Measurements from ENCODE around the gene AK5. TPM values are rescaled to one million over a fixed set of nuclear protein-coding genes. Genes with fewer than 3 reads are reported as not detected.

Gene AK5
- total and polyA plus RNA-seq, 2 donors (not counting 1 experiment from before 2014, with no cell fraction given) = 0.18 TPM; not detected in 1

GRCh38 chr1:77282866-77283539 lies 1.2 kb downstream of the AK5 start:
- Histone ChIP-seq H3K9me3 (ENCODE audit: control extremely low read depth in 1 of 3, control insufficient read depth in 2 of 3, insufficient read depth in 1 of 3, low read length in 2 of 3) (peaks cover 0 to 7% (median 0%) of the 10 kb centered on the region in 3 donors), H3K4me1 (ENCODE audit: control insufficient read depth in 2 of 2, insufficient read depth in 2 of 2, low read length in 2 of 2) (peaks cover 33 to 42% of the 10 kb centered on the region in 2 donors), H3K4me3 (ENCODE audit: control extremely low read depth in 1 of 5, extremely low read depth in 1 of 5, insufficient read depth in 1 of 5, low read depth in 2 of 5, low read length in 4 of 5) (peak overlapping the region; percentile 2 to 53 (median 41)), H3K27me3 (replicated peaks in 1 of 4; ENCODE audit: control extremely low read depth in 1 of 4, control insufficient read depth in 3 of 4, insufficient read depth in 4 of 4, low read length in 3 of 4) (peaks cover 1 to 61% (median 43%) of the 10 kb centered on the region in 4 experiments), H2AFZ (ENCODE audit: insufficient read depth, low read depth, low read length, poor library complexity, severe bottlenecking) (peak overlapping the region; percentile 52), H3K36me3 (replicated peaks in 1 of 2; ENCODE audit: control extremely low read depth in 1 of 2, control insufficient read depth in 1 of 2, extremely low read depth in 1 of 2, insufficient read depth in 2 of 2, low read length in 1 of 2) (no peaks in the 10 kb centered on the region), H3K27ac (ENCODE audit: low read length in 2 of 2) (no peak overlapping the region), H3K9ac (ENCODE audit: low read length) (peak overlapping the region; percentile 48), H4K20me1 (ENCODE audit: control insufficient read depth, insufficient read depth, low read length, poor library complexity, severe bottlenecking) (no peaks in the 10 kb centered on the region), H3K4me2 (replicated peaks; ENCODE audit: low read depth, low read length, poor library complexity, severe bottlenecking) (peak overlapping the region; percentile 83), H3K79me2 (ENCODE audit: control insufficient read depth, insufficient read depth, low read length) (no peaks in the 10 kb centered on the region)
- peak overlapping the region; percentile 61 for H3K4me3 Mint-ChIP-seq
- TF ChIP-seq EZH2 (IDR thresholded peaks at IDR 0.05; ENCODE audit: borderline replicate concordance, insufficient read depth, low read depth, low read length, poor library complexity, severe bottlenecking) = no peak
- TF ChIP-seq CTCF (IDR thresholded peaks at IDR 0.05) = no peak
- no peak overlapping the region for H3K27ac Mint-ChIP-seq
- intact Hi-C loops (cut with micrococcal nuclease) = no loop called here
- ChIA-PET POLR2A (no interaction called here), CTCF (no interaction called here)
- WGBS (ENCODE audit: insufficient coverage) = 1% methylated on average over 15 of the region's 22 CpGs
- H3K4me1 Mint-ChIP-seq = peaks cover 34% of the 10 kb centered on the region
- DNase-seq (peak; percentile 8), ATAC-seq (ENCODE audit: low read depth) (no peak)
- H3K27me3 Mint-ChIP-seq = peaks cover 69% of the 10 kb centered on the region
- H3K9me3 Mint-ChIP-seq (ENCODE audit: insufficient read depth) = no peaks in the 10 kb centered on the region

GRCh38 chr1:77283701-77284425 lies 2.0 kb downstream of the AK5 start:
- DNase-seq = no peak
- TF ChIP-seq EZH2 (IDR thresholded peaks at IDR 0.05; ENCODE audit: borderline replicate concordance, insufficient read depth, low read depth, low read length, poor library complexity, severe bottlenecking) (no peak), CTCF (IDR thresholded peaks at IDR 0.05) (no peak)
- ChIA-PET CTCF (interaction anchor here (1.0 kb wide), 1 partner anchor 138 kb away, joined by 3 read pairs; no protein-coding TSS in a partner anchor), POLR2A (no interaction called here)
- peaks cover 1 to 56% (median 41%) of the 10 kb centered on the region in 4 experiments for H3K27me3 ChIP-seq (replicated peaks in 1 of 4; ENCODE audit: control extremely low read depth in 1 of 4, control insufficient read depth in 3 of 4, insufficient read depth in 4 of 4, low read length in 3 of 4)
- no peaks in the 10 kb centered on the region for H4K20me1 ChIP-seq (ENCODE audit: control insufficient read depth, insufficient read depth, low read length, poor library complexity, severe bottlenecking)
- H3K79me2 ChIP-seq (ENCODE audit: control insufficient read depth, insufficient read depth, low read length) = no peaks in the 10 kb centered on the region
- Mint-ChIP-seq H3K27me3 (peaks cover 68% of the 10 kb centered on the region), H3K4me1 (peaks cover 34% of the 10 kb centered on the region), H3K4me3 (peak overlapping the region; percentile 40), H3K27ac (no peak overlapping the region), H3K9me3 (ENCODE audit: insufficient read depth) (no peaks in the 10 kb centered on the region)
- H3K4me3 ChIP-seq (ENCODE audit: control extremely low read depth in 1 of 5, extremely low read depth in 1 of 5, insufficient read depth in 1 of 5, low read depth in 2 of 5, low read length in 4 of 5) = no peak overlapping the region
- no CpG with 5 or more reads among the region's 6 CpGs for WGBS (ENCODE audit: insufficient coverage)
- H3K9me3 ChIP-seq (ENCODE audit: control extremely low read depth in 1 of 3, control insufficient read depth in 2 of 3, insufficient read depth in 1 of 3, low read length in 2 of 3) = peaks cover 0 to 7% (median 0%) of the 10 kb centered on the region in 3 donors
- no peak for ATAC-seq (ENCODE audit: low read depth)
- no peak overlapping the region for H3K9ac ChIP-seq (ENCODE audit: low read length)
- H3K27ac ChIP-seq (ENCODE audit: low read length in 2 of 2) = no peak overlapping the region
- no peak overlapping the region for H3K4me2 ChIP-seq (replicated peaks; ENCODE audit: low read depth, low read length, poor library complexity, severe bottlenecking)
- intact Hi-C loops (cut with micrococcal nuclease) = no loop called here
- no peaks in the 10 kb centered on the region for H3K36me3 ChIP-seq (replicated peaks in 1 of 2; ENCODE audit: control extremely low read depth in 1 of 2, control insufficient read depth in 1 of 2, extremely low read depth in 1 of 2, insufficient read depth in 2 of 2, low read length in 1 of 2)
- peaks cover 33 to 42% of the 10 kb centered on the region in 2 donors for H3K4me1 ChIP-seq (ENCODE audit: control insufficient read depth in 2 of 2, insufficient read depth in 2 of 2, low read length in 2 of 2)
- no peak overlapping the region for H2AFZ ChIP-seq (ENCODE audit: insufficient read depth, low read depth, low read length, poor library complexity, severe bottlenecking)

All from B cell (primary cell).